A673 (cell line): Measurements from ENCODE around the gene ETNK1. TPM values are rescaled to one million over a fixed set of nuclear protein-coding genes. Genes with fewer than 3 reads are reported as not detected.
"Not testable (repeated sequence)": the region's sequence is repeated elsewhere in the genome, so short reads cannot be mapped to it uniquely, and the experiment has no call there.

Experiments used
- BruUV-seq: library from RNA; stranded (reverse); fragments of 400-500 nt; replicated peaks from 2 replicates; lab custom pipeline; 2021; lab: Mats Ljungman, UMichigan
- CTCF ChIA-PET: fragments of 300-600 bp; sonication (Branson Sonifier 250); formaldehyde crosslinking; loops from one replicate; lab custom pipeline; 2022; ENCODE audit warnings: antibody characterized with exemption; lab: Charles Lee
- POLR2A ChIA-PET: fragments of 300-600 bp; sonication (Branson Sonifier 250); formaldehyde crosslinking; loops from one replicate; lab custom pipeline; 2022; ENCODE audit warnings: antibody characterized with exemption; ENCODE audit not compliant: low non-redundant PET; lab: Charles Lee
- DNase-seq: peaks from one replicate; pipeline ENCODE4 v3.0.0-alpha.2; 2015; ENCODE audit warnings: low spot score
- H3K27ac ChIP-seq: fragments of 200-600 bp; sonication (generic); 2 replicates; pipeline ENCODE4 v1.5.1; 2016; ENCODE audit warnings: mixed run types, low read depth, mild to moderate bottlenecking, mixed read lengths, antibody characterized with exemption, low read length; ENCODE audit not compliant: poor library complexity, severe bottlenecking
- H3K27me3 ChIP-seq: fragments of 200-600 bp; sonication (generic); replicated peaks from 2 replicates; pipeline ENCODE4 v1.6.1; 2017; ENCODE audit warnings: mixed run types, low read depth, mild to moderate bottlenecking, mixed read lengths, antibody characterized with exemption, low read length; ENCODE audit not compliant: insufficient read depth, poor library complexity
- H3K36me3 ChIP-seq: fragments of 200-600 bp; sonication (generic); 2 replicates; pipeline ENCODE4 v1.6.1; 2016; ENCODE audit warnings: mixed run types, mild to moderate bottlenecking, mixed read lengths, antibody characterized with exemption, low read length; ENCODE audit not compliant: insufficient read depth, poor library complexity, severe bottlenecking
- H3K4me1 ChIP-seq: fragments of 200-600 bp; sonication (generic); 2 replicates; pipeline ENCODE4 v1.6.1; 2017; ENCODE audit warnings: mixed run types, mild to moderate bottlenecking, mixed read lengths, antibody characterized with exemption, low read length; ENCODE audit not compliant: insufficient read depth, poor library complexity, severe bottlenecking
- H3K4me3 ChIP-seq: fragments of 200-600 bp; sonication (generic); 2 replicates; pipeline ENCODE4 v1.5.1; 2016; ENCODE audit warnings: low read depth, mixed run types, mild to moderate bottlenecking, mixed read lengths, low read length; ENCODE audit not compliant: poor library complexity, severe bottlenecking
- H3K9me3 ChIP-seq: fragments of 200-600 bp; sonication (generic); 2 replicates; pipeline ENCODE4 v1.6.1; 2016; ENCODE audit warnings: mixed run types, low read depth, mild to moderate bottlenecking, mixed read lengths, antibody characterized with exemption, low read length; ENCODE audit not compliant: poor library complexity, severe bottlenecking
- EZH2 ChIP-seq: fragments of 200-600 bp; sonication (generic); IDR thresholded peaks from 2 replicates; pipeline ENCODE4 v1.6.1; 2017; ENCODE audit warnings: borderline replicate concordance, low read depth, mild to moderate bottlenecking, mixed read lengths, antibody characterized with exemption, low read length; ENCODE audit not compliant: poor library complexity, severe bottlenecking
- intact Hi-C: fragments of 100-400 bp; cut with micrococcal nuclease; formaldehyde crosslinking; loops from one replicate; pipeline ENCODE4 v1.10.0; 2022; ENCODE audit not compliant: unreplicated experiment
- total RNA-seq: library from RNA; stranded (reverse); gene quantifications from 2 replicates; pipeline ENCODE4 v1.2.3, GENCODE V29; 2021
- TF ChIP-seq, protein P1 (sequence below): fragments of 300-800, 200-600 bp; sonication (generic); conservative IDR thresholded peaks from 2 replicates; pipeline ENCODE4 v1.5.1; 2017; ENCODE audit warnings: low read depth, mild to moderate bottlenecking, antibody characterized with exemption, low read length, moderate library complexity, mixed read lengths

Gene ETNK1
- total RNA-seq, 1 experiment from 2014 or later = 90.4 TPM

DNA sequence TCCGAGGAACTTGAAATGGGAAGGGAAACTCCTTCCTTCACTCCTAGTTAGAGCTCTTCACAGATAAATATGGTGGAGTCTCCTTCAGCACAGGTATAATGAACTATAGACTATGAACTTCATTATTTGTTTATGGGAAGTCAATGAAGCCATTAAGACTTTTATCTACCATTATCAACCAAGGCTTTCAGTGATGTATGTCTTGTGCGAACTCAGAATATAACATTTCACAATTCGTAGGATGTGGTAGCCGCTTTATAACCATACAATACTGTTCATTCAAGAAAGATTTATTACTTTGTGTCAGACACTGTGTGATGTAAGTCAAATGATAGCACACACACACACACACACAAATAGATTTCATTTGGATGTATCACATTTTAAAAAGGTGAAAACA, 24.8 kb upstream of the ETNK1 start:
- Histone ChIP-seq H3K9me3 (no peaks in the 10 kb centered on the region), H3K4me1 (no peaks in the 10 kb centered on the region), H3K27me3 (no peaks in the 10 kb centered on the region), H3K4me3 (no peak overlapping the region), H3K27ac (no peak overlapping the region), H3K36me3 (no peaks in the 10 kb centered on the region)
- TF ChIP-seq, protein P1, sequence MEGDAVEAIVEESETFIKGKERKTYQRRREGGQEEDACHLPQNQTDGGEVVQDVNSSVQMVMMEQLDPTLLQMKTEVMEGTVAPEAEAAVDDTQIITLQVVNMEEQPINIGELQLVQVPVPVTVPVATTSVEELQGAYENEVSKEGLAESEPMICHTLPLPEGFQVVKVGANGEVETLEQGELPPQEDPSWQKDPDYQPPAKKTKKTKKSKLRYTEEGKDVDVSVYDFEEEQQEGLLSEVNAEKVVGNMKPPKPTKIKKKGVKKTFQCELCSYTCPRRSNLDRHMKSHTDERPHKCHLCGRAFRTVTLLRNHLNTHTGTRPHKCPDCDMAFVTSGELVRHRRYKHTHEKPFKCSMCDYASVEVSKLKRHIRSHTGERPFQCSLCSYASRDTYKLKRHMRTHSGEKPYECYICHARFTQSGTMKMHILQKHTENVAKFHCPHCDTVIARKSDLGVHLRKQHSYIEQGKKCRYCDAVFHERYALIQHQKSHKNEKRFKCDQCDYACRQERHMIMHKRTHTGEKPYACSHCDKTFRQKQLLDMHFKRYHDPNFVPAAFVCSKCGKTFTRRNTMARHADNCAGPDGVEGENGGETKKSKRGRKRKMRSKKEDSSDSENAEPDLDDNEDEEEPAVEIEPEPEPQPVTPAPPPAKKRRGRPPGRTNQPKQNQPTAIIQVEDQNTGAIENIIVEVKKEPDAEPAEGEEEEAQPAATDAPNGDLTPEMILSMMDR = no peak
- no peak for TF ChIP-seq EZH2
- BruUV-seq = no TSS peak
- CTCF ChIA-PET = no interaction called here
- no peak for DNase-seq
- POLR2A ChIA-PET = no interaction called here
- intact Hi-C loops = no loop called here

DNA sequence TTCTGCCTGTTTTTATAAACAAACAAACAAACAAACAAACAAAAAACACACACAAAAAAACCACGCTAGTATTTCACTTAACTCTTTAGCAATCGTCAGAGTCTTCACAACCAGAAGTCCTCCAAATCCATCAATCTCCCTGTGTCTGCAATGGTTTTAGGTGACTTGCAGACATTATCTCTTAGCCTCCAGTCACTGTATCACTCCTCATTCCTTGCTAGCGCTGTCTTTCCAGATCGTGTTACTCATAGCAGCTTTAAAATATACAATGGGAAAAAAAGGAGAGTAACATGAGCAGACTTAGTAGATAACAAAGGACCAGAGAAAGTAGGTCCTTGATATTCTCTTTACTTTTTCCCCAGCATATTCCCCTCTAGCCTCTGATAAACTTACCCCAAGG, 15.5 kb upstream of the ETNK1 start:
- DNase-seq = no peak
- POLR2A ChIA-PET = no interaction called here
- peaks cover 4% of the 10 kb centered on the region for H3K9me3 ChIP-seq
- BruUV-seq = no TSS peak
- CTCF ChIA-PET = no interaction called here
- TF ChIP-seq, protein P1 = no peak
- no peak for TF ChIP-seq EZH2
- H3K4me1 ChIP-seq = no peaks in the 10 kb centered on the region
- intact Hi-C loops = no loop called here
- no peaks in the 10 kb centered on the region for H3K27me3 ChIP-seq
- H3K4me3 ChIP-seq = no peak overlapping the region
- H3K27ac ChIP-seq = no peak overlapping the region
- H3K36me3 ChIP-seq = no peaks in the 10 kb centered on the region

DNA sequence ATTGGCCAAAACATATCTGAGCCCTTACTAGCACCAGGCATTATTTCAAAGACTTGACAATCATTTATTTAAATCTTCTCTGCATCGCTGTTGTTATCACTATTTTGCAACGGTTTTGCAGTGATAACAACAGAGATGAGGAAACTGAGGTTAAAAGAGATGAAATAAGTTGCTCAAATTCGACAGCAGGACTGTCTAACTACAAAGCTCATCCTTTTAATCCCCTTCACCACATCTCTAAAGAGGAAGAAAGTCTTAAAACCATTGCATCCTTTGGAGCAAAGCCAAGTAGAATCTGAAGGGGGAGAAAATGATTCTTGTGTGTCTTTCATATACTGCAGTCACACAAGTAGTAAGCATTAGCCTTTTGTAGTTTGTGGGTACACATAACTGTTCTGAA, 14.8 kb upstream of the ETNK1 start:
- no peaks in the 10 kb centered on the region for H3K36me3 ChIP-seq
- peak; percentile 26 for DNase-seq
- ChIA-PET POLR2A (interaction anchor here (0.6 kb wide), 1 partner anchor 151 kb away, joined by 7 read pairs; no protein-coding TSS in a partner anchor), CTCF (no interaction called here)
- no peak overlapping the region for H3K27ac ChIP-seq
- H3K4me3 ChIP-seq = no peak overlapping the region
- intact Hi-C loops = no loop called here
- no peaks in the 10 kb centered on the region for H3K27me3 ChIP-seq
- peaks cover 4% of the 10 kb centered on the region for H3K9me3 ChIP-seq
- no TSS peak for BruUV-seq
- no peaks in the 10 kb centered on the region for H3K4me1 ChIP-seq
- TF ChIP-seq, protein P1 = no peak
- TF ChIP-seq EZH2 = no peak

DNA sequence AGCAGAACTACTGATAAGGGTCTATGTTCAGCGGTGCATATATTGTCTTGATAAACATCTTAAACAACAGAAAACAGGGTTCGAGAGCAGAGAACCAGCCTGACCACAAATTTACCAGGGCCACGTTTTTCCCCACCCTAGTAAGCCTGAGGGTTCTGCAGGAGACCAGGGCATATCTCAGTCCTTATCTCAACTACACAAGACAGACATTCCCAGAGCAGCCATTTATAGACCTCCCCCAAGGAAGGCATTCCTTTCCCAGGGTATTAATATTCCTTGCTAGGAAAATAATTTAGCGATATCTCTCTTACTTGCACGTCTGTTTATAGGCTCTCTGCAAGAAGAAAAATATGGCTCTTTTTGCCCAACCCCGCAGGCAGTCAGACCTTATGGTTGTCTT, 12.1 kb upstream of the ETNK1 start:
- H3K27me3 ChIP-seq, DNase-seq, CTCF ChIA-PET, intact Hi-C loops, H3K4me1 ChIP-seq, H3K27ac ChIP-seq, H3K4me3 ChIP-seq, POLR2A ChIA-PET, BruUV-seq, H3K36me3 ChIP-seq: not testable (repeated sequence)
- H3K9me3 ChIP-seq = peaks cover 18% of the 10 kb centered on the region
